Measurements from ENCODE around the gene STMND1. TPM values are rescaled to one million over a fixed set of nuclear protein-coding genes. Genes with fewer than 3 reads are reported as not detected.
A peak's percentile ranks its signal among the peaks of the same experiment; 100 is the strongest.

STMND1 gene
- total RNA-seq: 0.05 TPM
- polyA plus RNA-seq: 0.09 TPM
- long read RNA-seq, donor 1: 0 reads
- long read RNA-seq, donor 2: 0 reads
- long read RNA-seq, donor 3: 0 reads
- long read RNA-seq, donor 4: 0 reads
- long read RNA-seq, donor 5: 0 reads
- long read RNA-seq, donor 6: 0 reads
- long read RNA-seq, donor 7: 0 reads
- long read RNA-seq, donor 8: 0 reads
- long read RNA-seq, donor 9: 0 reads
- long read RNA-seq, donor 10: 0 reads

- H3K4me1 ChIP-seq (ENCODE audit: control insufficient read depth in 2 of 2, insufficient read depth in 2 of 2, low read length in 2 of 2): peaks cover 0 to 2% of the 10 kb centered on the region in 2 donors
- H3K36me3 ChIP-seq (ENCODE audit: control insufficient read depth in 2 of 2, insufficient read depth in 2 of 2, low read length in 1 of 2): no peaks in the 10 kb centered on the region
- no peaks in the 10 kb centered on the region for H3K9me3 ChIP-seq (ENCODE audit: control insufficient read depth in 2 of 2, insufficient read depth in 1 of 2, low read length in 1 of 2)
- peak in 1 of 9 donors; percentile 5 for DNase-seq (ENCODE audit: low read depth in 6 of 9, low spot score in 9 of 9)
- no peak within 1 kb of the TSS for H3K27ac ChIP-seq (ENCODE audit: low read depth in 1 of 2, low read length in 1 of 2)
- 4% methylated on average over 57 of the region's 57 CpGs for WGBS
- peaks cover 16 to 30% of the 10 kb centered on the region in 2 donors for H3K27me3 ChIP-seq (ENCODE audit: control insufficient read depth in 2 of 2, insufficient read depth in 1 of 2, low read length in 1 of 2)
- no peak within 1 kb of the TSS for H3K4me3 ChIP-seq (ENCODE audit: low read length in 2 of 2)
These were observed at the start of gene STMND1 for GRCh38 chr6:17101422-17102257. TSS of gene STMND1 (plus strand) at chr6:17102050. CDS start at chr6:17102258, 208 bp downstream.

GRCh38 chr6:17054647-17055046, 47.2 kb upstream of the STMND1 start:
- H3K27ac ChIP-seq (ENCODE audit: low read depth in 1 of 2, low read length in 1 of 2): no peak overlapping the region

GRCh38 chr6:17057322-17057721, 44.5 kb upstream of the STMND1 start:
- no peaks in the 10 kb centered on the region for H3K27me3 ChIP-seq (ENCODE audit: control insufficient read depth in 2 of 2, insufficient read depth in 1 of 2, low read length in 1 of 2)
- H3K9me3 ChIP-seq (ENCODE audit: control insufficient read depth in 2 of 2, insufficient read depth in 1 of 2, low read length in 1 of 2): no peaks in the 10 kb centered on the region
- H3K4me1 ChIP-seq (ENCODE audit: control insufficient read depth in 2 of 2, insufficient read depth in 2 of 2, low read length in 2 of 2): no peaks in the 10 kb centered on the region
- DNase-seq (ENCODE audit: low read depth in 6 of 9, low spot score in 9 of 9): no peak
- H3K27ac ChIP-seq (ENCODE audit: low read depth in 1 of 2, low read length in 1 of 2): no peak overlapping the region
- H3K4me3 ChIP-seq (ENCODE audit: low read length in 2 of 2): no peak overlapping the region
- no peaks in the 10 kb centered on the region for H3K36me3 ChIP-seq (ENCODE audit: control insufficient read depth in 2 of 2, insufficient read depth in 2 of 2, low read length in 1 of 2)
- WGBS: 73% methylated on average over 2 of the region's 2 CpGs

More at GRCh38 chr6:17054647-17055046, 47.2 kb upstream of the STMND1 start:
- WGBS: 94% methylated on average over 2 of the region's 2 CpGs
- no peak for DNase-seq (ENCODE audit: low read depth in 6 of 9, low spot score in 9 of 9)
- Histone ChIP-seq H3K4me3 (ENCODE audit: low read length in 2 of 2) (no peak overlapping the region), H3K27me3 (ENCODE audit: control insufficient read depth in 2 of 2, insufficient read depth in 1 of 2, low read length in 1 of 2) (no peaks in the 10 kb centered on the region), H3K9me3 (ENCODE audit: control insufficient read depth in 2 of 2, insufficient read depth in 1 of 2, low read length in 1 of 2) (no peaks in the 10 kb centered on the region), H3K36me3 (ENCODE audit: control insufficient read depth in 2 of 2, insufficient read depth in 2 of 2, low read length in 1 of 2) (no peaks in the 10 kb centered on the region), H3K4me1 (ENCODE audit: control insufficient read depth in 2 of 2, insufficient read depth in 2 of 2, low read length in 2 of 2) (no peaks in the 10 kb centered on the region)

- DNase-seq (ENCODE audit: low read depth in 6 of 9, low spot score in 9 of 9): no peak
- Histone ChIP-seq H3K27me3 (ENCODE audit: control insufficient read depth in 2 of 2, insufficient read depth in 1 of 2, low read length in 1 of 2) (no peaks in the 10 kb centered on the region), H3K9me3 (ENCODE audit: control insufficient read depth in 2 of 2, insufficient read depth in 1 of 2, low read length in 1 of 2) (no peaks in the 10 kb centered on the region), H3K4me3 (ENCODE audit: low read length in 2 of 2) (no peak overlapping the region), H3K27ac (ENCODE audit: low read depth in 1 of 2, low read length in 1 of 2) (no peak overlapping the region), H3K36me3 (ENCODE audit: control insufficient read depth in 2 of 2, insufficient read depth in 2 of 2, low read length in 1 of 2) (no peaks in the 10 kb centered on the region), H3K4me1 (ENCODE audit: control insufficient read depth in 2 of 2, insufficient read depth in 2 of 2, low read length in 2 of 2) (no peaks in the 10 kb centered on the region)
- 98% methylated on average over 2 of the region's 2 CpGs for WGBS
These were observed 43.3 kb upstream of the STMND1 start for GRCh38 chr6:17058550-17058949.

GRCh38 chr6:17059022-17059421, 42.8 kb upstream of the STMND1 start:
- H3K27ac ChIP-seq (ENCODE audit: low read depth in 1 of 2, low read length in 1 of 2): no peak overlapping the region
- no peaks in the 10 kb centered on the region for H3K9me3 ChIP-seq (ENCODE audit: control insufficient read depth in 2 of 2, insufficient read depth in 1 of 2, low read length in 1 of 2)
- WGBS: 91% methylated on average over 7 of the region's 7 CpGs
- H3K27me3 ChIP-seq (ENCODE audit: control insufficient read depth in 2 of 2, insufficient read depth in 1 of 2, low read length in 1 of 2): no peaks in the 10 kb centered on the region
- H3K4me3 ChIP-seq (ENCODE audit: low read length in 2 of 2): no peak overlapping the region
- H3K36me3 ChIP-seq (ENCODE audit: control insufficient read depth in 2 of 2, insufficient read depth in 2 of 2, low read length in 1 of 2): no peaks in the 10 kb centered on the region
- DNase-seq (ENCODE audit: low read depth in 6 of 9, low spot score in 9 of 9): no peak
- H3K4me1 ChIP-seq (ENCODE audit: control insufficient read depth in 2 of 2, insufficient read depth in 2 of 2, low read length in 2 of 2): no peaks in the 10 kb centered on the region

- 94% methylated on average over 3 of the region's 3 CpGs for WGBS
- Histone ChIP-seq H3K27me3 (ENCODE audit: control insufficient read depth in 2 of 2, insufficient read depth in 1 of 2, low read length in 1 of 2) (no peaks in the 10 kb centered on the region), H3K27ac (ENCODE audit: low read depth in 1 of 2, low read length in 1 of 2) (no peak overlapping the region), H3K4me3 (ENCODE audit: low read length in 2 of 2) (no peak overlapping the region), H3K9me3 (ENCODE audit: control insufficient read depth in 2 of 2, insufficient read depth in 1 of 2, low read length in 1 of 2) (no peaks in the 10 kb centered on the region), H3K4me1 (ENCODE audit: control insufficient read depth in 2 of 2, insufficient read depth in 2 of 2, low read length in 2 of 2) (no peaks in the 10 kb centered on the region), H3K36me3 (ENCODE audit: control insufficient read depth in 2 of 2, insufficient read depth in 2 of 2, low read length in 1 of 2) (no peaks in the 10 kb centered on the region)
- no peak for DNase-seq (ENCODE audit: low read depth in 6 of 9, low spot score in 9 of 9)
These were observed 42.0 kb upstream of the STMND1 start for GRCh38 chr6:17059850-17060249.

GRCh38 chr6:17061097-17061496, 40.8 kb upstream of the STMND1 start:
- no peaks in the 10 kb centered on the region for H3K36me3 ChIP-seq (ENCODE audit: control insufficient read depth in 2 of 2, insufficient read depth in 2 of 2, low read length in 1 of 2)
- no peaks in the 10 kb centered on the region for H3K9me3 ChIP-seq (ENCODE audit: control insufficient read depth in 2 of 2, insufficient read depth in 1 of 2, low read length in 1 of 2)
- no peak for DNase-seq (ENCODE audit: low read depth in 6 of 9, low spot score in 9 of 9)
- no peaks in the 10 kb centered on the region for H3K27me3 ChIP-seq (ENCODE audit: control insufficient read depth in 2 of 2, insufficient read depth in 1 of 2, low read length in 1 of 2)
- no peak overlapping the region for H3K27ac ChIP-seq (ENCODE audit: low read depth in 1 of 2, low read length in 1 of 2)
- WGBS: 93% methylated on average over 2 of the region's 2 CpGs
- no peaks in the 10 kb centered on the region for H3K4me1 ChIP-seq (ENCODE audit: control insufficient read depth in 2 of 2, insufficient read depth in 2 of 2, low read length in 2 of 2)
- H3K4me3 ChIP-seq (ENCODE audit: low read length in 2 of 2): no peak overlapping the region

- Histone ChIP-seq H3K4me1 (ENCODE audit: control insufficient read depth in 2 of 2, insufficient read depth in 2 of 2, low read length in 2 of 2) (no peaks in the 10 kb centered on the region), H3K4me3 (ENCODE audit: low read length in 2 of 2) (no peak overlapping the region), H3K27ac (ENCODE audit: low read depth in 1 of 2, low read length in 1 of 2) (no peak overlapping the region), H3K9me3 (ENCODE audit: control insufficient read depth in 2 of 2, insufficient read depth in 1 of 2, low read length in 1 of 2) (no peaks in the 10 kb centered on the region), H3K27me3 (ENCODE audit: control insufficient read depth in 2 of 2, insufficient read depth in 1 of 2, low read length in 1 of 2) (no peaks in the 10 kb centered on the region), H3K36me3 (ENCODE audit: control insufficient read depth in 2 of 2, insufficient read depth in 2 of 2, low read length in 1 of 2) (no peaks in the 10 kb centered on the region)
- no peak for DNase-seq (ENCODE audit: low read depth in 6 of 9, low spot score in 9 of 9)
These were observed 38.9 kb upstream of the STMND1 start for GRCh38 chr6:17062871-17063440.

- peaks cover 0 to 5% of the 10 kb centered on the region in 2 donors for H3K9me3 ChIP-seq (ENCODE audit: control insufficient read depth in 2 of 2, insufficient read depth in 1 of 2, low read length in 1 of 2)
- H3K27me3 ChIP-seq (ENCODE audit: control insufficient read depth in 2 of 2, insufficient read depth in 1 of 2, low read length in 1 of 2): no peaks in the 10 kb centered on the region
- H3K27ac ChIP-seq (ENCODE audit: low read depth in 1 of 2, low read length in 1 of 2): no peak overlapping the region
- DNase-seq (ENCODE audit: low read depth in 6 of 9, low spot score in 9 of 9): no peak
- H3K36me3 ChIP-seq (ENCODE audit: control insufficient read depth in 2 of 2, insufficient read depth in 2 of 2, low read length in 1 of 2): no peaks in the 10 kb centered on the region
- no peak overlapping the region for H3K4me3 ChIP-seq (ENCODE audit: low read length in 2 of 2)
- H3K4me1 ChIP-seq (ENCODE audit: control insufficient read depth in 2 of 2, insufficient read depth in 2 of 2, low read length in 2 of 2): no peaks in the 10 kb centered on the region
These were observed 36.9 kb upstream of the STMND1 start for GRCh38 chr6:17064975-17065374.
